Heart left ventricle (tissue), 13 donors: ENCODE data around the gene PHLPP2.

Experiments
- POLR2A ChIP-seq, 2 donors: fragments of 450-650 bp; IDR thresholded peaks; one replicate each; pipeline ENCODE4 v1.6.1; 2017; ENCODE audit warnings: antibody characterized with exemption in 2 of 2, mild to moderate bottlenecking in 2 of 2, moderate library complexity in 2 of 2
- TF ChIP-seq, protein P1 (sequence below), 12 donors: fragments of 200-600 bp; sonication (generic) in 4 of 12; IDR thresholded peaks; one replicate each; pipeline versions ENCODE4 v1.5.0 to v1.8.0; 2018 to 2022; ENCODE audit warnings: antibody characterized with exemption in 12 of 12, mild to moderate bottlenecking in 5 of 12
- donor health status: ischemic (EF 13 %, LVEDD 7.1; RV severe dilation, severe dysfunction).
- donor health status: DM: no; HTN: yes; CAD: no.
- donor health status: DM: no; HTN: no; CAD: no.
- donor health status: ischemic (EF 25% LVEDD 6.9; RV normal size, moderate dysfunction).
- donor health status: ischemic (EF 25% LVEDD 5.7; RV mildly dilated, moderate dysfunction).
- donor health status: ischemic (EF 35%, LVEDD 5.7; RV mildly dilated, moderate dysfunction).
- donor health status: nonischemic (EF 11% LVEDD 7.7; RV severe dilation, severe dysfunction).
- donor health status: DM: yes; HTN: yes; CAD: no.
- donor health status: PGD.
- donor health status: ischemic (EF 29% LVEDD 5.4; RV normal size, mild dysfunction).
- donor health status: nonischemic (EF 23%, LVEDD 6.1; RV moderate dilation, normal function).

- TF ChIP-seq, protein P1, sequence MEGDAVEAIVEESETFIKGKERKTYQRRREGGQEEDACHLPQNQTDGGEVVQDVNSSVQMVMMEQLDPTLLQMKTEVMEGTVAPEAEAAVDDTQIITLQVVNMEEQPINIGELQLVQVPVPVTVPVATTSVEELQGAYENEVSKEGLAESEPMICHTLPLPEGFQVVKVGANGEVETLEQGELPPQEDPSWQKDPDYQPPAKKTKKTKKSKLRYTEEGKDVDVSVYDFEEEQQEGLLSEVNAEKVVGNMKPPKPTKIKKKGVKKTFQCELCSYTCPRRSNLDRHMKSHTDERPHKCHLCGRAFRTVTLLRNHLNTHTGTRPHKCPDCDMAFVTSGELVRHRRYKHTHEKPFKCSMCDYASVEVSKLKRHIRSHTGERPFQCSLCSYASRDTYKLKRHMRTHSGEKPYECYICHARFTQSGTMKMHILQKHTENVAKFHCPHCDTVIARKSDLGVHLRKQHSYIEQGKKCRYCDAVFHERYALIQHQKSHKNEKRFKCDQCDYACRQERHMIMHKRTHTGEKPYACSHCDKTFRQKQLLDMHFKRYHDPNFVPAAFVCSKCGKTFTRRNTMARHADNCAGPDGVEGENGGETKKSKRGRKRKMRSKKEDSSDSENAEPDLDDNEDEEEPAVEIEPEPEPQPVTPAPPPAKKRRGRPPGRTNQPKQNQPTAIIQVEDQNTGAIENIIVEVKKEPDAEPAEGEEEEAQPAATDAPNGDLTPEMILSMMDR (IDR thresholded peaks at IDR 0.05) = no peak
- no peak for TF ChIP-seq POLR2A (IDR thresholded peaks at IDR 0.05)
Measured at GRCh38 chr16:71671165-71671564, 53.3 kb downstream of the PHLPP2 start.
